ENCODE data around the gene NEGR1. TPM values are rescaled to one million over a fixed set of nuclear protein-coding genes. Genes with fewer than 3 reads are reported as not detected.

NEGR1 gene
- total RNA-seq, 1 experiment from 2014 or later: 0.44 TPM

GRCh38 chr1:72050551-72050950 lies 231.8 kb downstream of the NEGR1 start:
- Histone ChIP-seq H3K36me3 (ENCODE audit: low read depth) (no peaks in the 10 kb centered on the region), H3K27me3 (ENCODE audit: insufficient read depth, low read depth) (no peaks in the 10 kb centered on the region), H4K20me1 (ENCODE audit: insufficient read depth) (no peaks in the 10 kb centered on the region), H3K4me2 (no peak overlapping the region), H3K4me3 (no peak overlapping the region), H2AFZ (no peak overlapping the region), H3K9me3 (ENCODE audit: insufficient read depth, low read depth) (no peaks in the 10 kb centered on the region), H3K9me2 (ENCODE audit: insufficient read depth) (no peaks in the 10 kb centered on the region), H3F3A (ENCODE audit: insufficient read depth, low read depth) (no peaks in the 10 kb centered on the region; the same call in 1 of the 2 replicates), H3K79me2 (ENCODE audit: low read depth) (no peaks in the 10 kb centered on the region), H3K27ac (no peak overlapping the region), H3K4me1 (replicated peaks; ENCODE audit: insufficient read depth) (no peaks in the 10 kb centered on the region)
- DNase-seq: no peak
- intact Hi-C loops (cut with micrococcal nuclease; ENCODE audit: unreplicated experiment): no loop called here
- TF ChIP-seq EZH2 (IDR thresholded peaks at IDR 0.05; ENCODE audit: low read depth) (no peak), CTCF (conservative IDR thresholded peaks at IDR 0.05) (no peak)
- ChIA-PET CTCF (no interaction called here), POLR2A (ENCODE audit: unreplicated experiment) (no interaction called here)
- BruUV-seq (replicated peaks): no TSS peak

- Histone ChIP-seq H2AFZ (no peak overlapping the region), H4K20me1 (ENCODE audit: insufficient read depth) (no peaks in the 10 kb centered on the region), H3K36me3 (ENCODE audit: low read depth) (no peaks in the 10 kb centered on the region), H3K9me3 (ENCODE audit: insufficient read depth, low read depth) (no peaks in the 10 kb centered on the region), H3K4me1 (replicated peaks; ENCODE audit: insufficient read depth) (no peaks in the 10 kb centered on the region), H3K4me2 (no peak overlapping the region), H3K79me2 (ENCODE audit: low read depth) (no peaks in the 10 kb centered on the region), H3K9me2 (ENCODE audit: insufficient read depth) (no peaks in the 10 kb centered on the region), H3K27me3 (ENCODE audit: insufficient read depth, low read depth) (no peaks in the 10 kb centered on the region), H3K4me3 (no peak overlapping the region), H3K27ac (no peak overlapping the region), H3F3A (ENCODE audit: insufficient read depth, low read depth) (no peaks in the 10 kb centered on the region)
- POLR2A ChIA-PET (ENCODE audit: unreplicated experiment): no interaction called here
- TF ChIP-seq EZH2 (IDR thresholded peaks at IDR 0.05; ENCODE audit: low read depth) (no peak), CTCF (conservative IDR thresholded peaks at IDR 0.05) (peak; percentile 79)
- DNase-seq: peak in 1 of 2 experiments; percentile 8
- no TSS peak for BruUV-seq (replicated peaks)
- CTCF ChIA-PET: interaction anchor here (0.6 to 0.7 kb wide), 4 partner anchors 14 to 315 kb away, joined by 6 to 18 read pairs (median 9); no protein-coding TSS in a partner anchor
- intact Hi-C loops (cut with micrococcal nuclease; ENCODE audit: unreplicated experiment): loop anchor here (5.0 kb wide), 1 partner anchor 451 kb away; no protein-coding TSS in a partner anchor
Measured at GRCh38 chr1:72037745-72038343, 244.5 kb downstream of the NEGR1 start.

- no peaks in the 10 kb centered on the region for H4K20me1 ChIP-seq (ENCODE audit: insufficient read depth)
- no peak overlapping the region for H3K4me3 ChIP-seq
- ChIA-PET POLR2A (ENCODE audit: unreplicated experiment) (interaction anchor here (0.6 kb wide), 1 partner anchor 1938 kb away, joined by 7 read pairs; no protein-coding TSS in a partner anchor), CTCF (no interaction called here)
- H3K79me2 ChIP-seq (ENCODE audit: low read depth): no peaks in the 10 kb centered on the region
- H3F3A ChIP-seq (ENCODE audit: insufficient read depth, low read depth): no peaks in the 10 kb centered on the region
- TF ChIP-seq CTCF (conservative IDR thresholded peaks at IDR 0.05): no peak
- no peak for TF ChIP-seq EZH2 (IDR thresholded peaks at IDR 0.05; ENCODE audit: low read depth)
- intact Hi-C loops (cut with micrococcal nuclease; ENCODE audit: unreplicated experiment): loop anchor here (5.0 kb wide), 1 partner anchor 448 kb away; no protein-coding TSS in a partner anchor
- BruUV-seq (replicated peaks): no TSS peak
- no peaks in the 10 kb centered on the region for H3K9me3 ChIP-seq (ENCODE audit: insufficient read depth, low read depth)
- no peaks in the 10 kb centered on the region for H3K27me3 ChIP-seq (ENCODE audit: insufficient read depth, low read depth)
- DNase-seq: no peak
- no peak overlapping the region for H2AFZ ChIP-seq
- H3K4me2 ChIP-seq: no peak overlapping the region
- H3K4me1 ChIP-seq (replicated peaks; ENCODE audit: insufficient read depth): no peaks in the 10 kb centered on the region
- H3K9me2 ChIP-seq (ENCODE audit: insufficient read depth): no peaks in the 10 kb centered on the region
- no peak overlapping the region for H3K27ac ChIP-seq
- no peaks in the 10 kb centered on the region for H3K36me3 ChIP-seq (ENCODE audit: low read depth)
Measured at GRCh38 chr1:72034827-72035226, 247.5 kb downstream of the NEGR1 start.

Measured in PC-9 (cell line).